Measurements from ENCODE around the gene RASA4. TPM values are rescaled to one million over a fixed set of nuclear protein-coding genes. Genes with fewer than 3 reads are reported as not detected.
"Not testable (repeated sequence)": the region's sequence is repeated elsewhere in the genome, so short reads cannot be mapped to it uniquely, and the experiment has no call there.

Gene RASA4
- total and polyA plus RNA-seq, 5 donors = 10.5 to 27.2 (median 22.6) TPM

DNA sequence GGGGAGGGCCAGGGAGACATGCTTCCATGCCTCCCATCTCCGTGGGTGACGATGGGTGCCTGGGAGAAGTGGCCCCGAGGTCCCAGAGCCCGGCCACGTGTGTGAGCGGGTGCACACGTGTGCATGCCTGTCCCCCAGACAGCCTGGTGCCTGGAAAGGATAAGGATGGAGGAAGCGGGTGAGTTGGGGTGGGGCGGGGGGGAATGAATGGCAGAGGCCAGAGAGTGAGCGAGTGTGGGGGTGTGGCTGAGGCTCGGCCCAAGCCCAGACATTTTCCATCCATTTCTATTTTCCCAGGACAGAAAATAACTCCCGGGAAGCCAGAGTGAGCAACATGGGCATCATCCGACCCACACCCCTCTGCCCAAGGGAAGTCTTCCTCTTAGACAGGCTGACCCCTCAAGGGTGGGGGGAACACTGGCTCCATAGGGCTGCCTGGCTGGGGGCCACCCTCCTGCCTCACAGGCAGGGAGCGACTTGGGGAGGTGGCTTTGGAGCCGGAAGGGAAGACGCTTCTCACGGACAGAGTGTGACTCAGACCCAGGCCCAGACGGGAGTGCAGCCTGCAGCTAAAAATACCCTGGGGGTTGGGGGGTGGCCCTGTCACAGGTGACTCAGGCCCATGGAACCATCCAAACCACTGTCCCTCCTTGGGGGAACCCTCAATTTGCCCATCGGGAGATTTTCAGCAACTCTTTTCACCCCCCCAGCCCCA is 12.0 kb downstream of the RASA4 start:
- H3K9me3 ChIP-seq (ENCODE audit: control insufficient read depth, low read length); intact Hi-C loops (cut with DNase I); H3K4me1 ChIP-seq (ENCODE audit: control insufficient read depth, insufficient read depth, low read length); H3K4me3 ChIP-seq (ENCODE audit: low read length); DNase-seq; H3K27ac ChIP-seq (ENCODE audit: low read length); H3K27me3 ChIP-seq (ENCODE audit: control insufficient read depth, insufficient read depth): not testable (repeated sequence)
- ATAC-seq = peak; percentile 68 to 84
- 25% methylated on average over 5 of the region's 19 CpGs for WGBS

DNA sequence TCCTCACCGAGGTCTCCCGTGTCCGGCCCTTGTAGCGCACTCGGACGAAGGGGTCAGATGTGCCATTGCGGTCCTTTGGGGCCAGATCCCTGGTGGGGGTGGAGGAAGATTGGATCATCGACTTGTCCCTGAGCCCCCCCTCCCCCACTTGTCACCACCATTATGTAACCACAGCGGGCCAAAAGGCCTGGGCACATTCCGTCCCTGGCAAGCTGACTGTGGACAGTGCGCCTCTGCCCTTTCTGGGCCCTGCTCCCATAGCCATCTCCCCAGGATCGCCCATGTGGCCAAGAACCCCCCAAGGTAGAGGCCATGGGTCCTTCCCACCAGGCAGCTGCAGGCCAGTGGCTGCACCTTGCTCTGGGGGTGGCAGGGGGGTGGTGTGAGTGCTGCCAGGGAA is 14.2 kb downstream of the RASA4 start:
- H3K4me3 ChIP-seq (ENCODE audit: low read length); intact Hi-C loops (cut with DNase I); DNase-seq; ATAC-seq; H3K27me3 ChIP-seq (ENCODE audit: control insufficient read depth, insufficient read depth); H3K4me1 ChIP-seq (ENCODE audit: control insufficient read depth, insufficient read depth, low read length); H3K27ac ChIP-seq (ENCODE audit: low read length); H3K9me3 ChIP-seq (ENCODE audit: control insufficient read depth, low read length): not testable (repeated sequence)
- WGBS = no CpG with 5 or more reads among the region's 12 CpGs

DNA sequence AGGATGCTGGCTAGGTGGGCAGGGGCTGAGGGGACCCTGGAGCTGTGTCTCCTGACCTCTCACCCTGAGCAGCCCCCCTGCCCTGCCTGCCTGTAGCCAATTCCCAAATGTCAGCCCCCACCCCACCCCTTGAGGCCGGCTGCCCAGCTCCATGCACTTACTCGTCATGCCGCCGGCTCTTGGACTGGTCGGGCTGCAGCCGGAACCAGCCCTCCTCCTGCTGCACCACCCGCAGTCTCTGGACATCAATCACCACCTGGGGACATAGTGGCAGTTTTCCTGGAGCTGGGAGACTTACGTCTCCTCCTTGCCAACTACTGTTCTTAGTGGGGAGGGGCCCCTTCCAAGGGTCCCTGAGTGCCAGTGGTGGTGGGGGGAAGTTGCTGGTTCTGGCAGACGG is 16.9 kb downstream of the RASA4 start:
- H3K4me1 ChIP-seq (ENCODE audit: control insufficient read depth, insufficient read depth, low read length); intact Hi-C loops (cut with DNase I); H3K27ac ChIP-seq (ENCODE audit: low read length); H3K9me3 ChIP-seq (ENCODE audit: control insufficient read depth, low read length); DNase-seq; ATAC-seq; H3K4me3 ChIP-seq (ENCODE audit: low read length); H3K27me3 ChIP-seq (ENCODE audit: control insufficient read depth, insufficient read depth): not testable (repeated sequence)
- no CpG with 5 or more reads among the region's 9 CpGs for WGBS

DNA sequence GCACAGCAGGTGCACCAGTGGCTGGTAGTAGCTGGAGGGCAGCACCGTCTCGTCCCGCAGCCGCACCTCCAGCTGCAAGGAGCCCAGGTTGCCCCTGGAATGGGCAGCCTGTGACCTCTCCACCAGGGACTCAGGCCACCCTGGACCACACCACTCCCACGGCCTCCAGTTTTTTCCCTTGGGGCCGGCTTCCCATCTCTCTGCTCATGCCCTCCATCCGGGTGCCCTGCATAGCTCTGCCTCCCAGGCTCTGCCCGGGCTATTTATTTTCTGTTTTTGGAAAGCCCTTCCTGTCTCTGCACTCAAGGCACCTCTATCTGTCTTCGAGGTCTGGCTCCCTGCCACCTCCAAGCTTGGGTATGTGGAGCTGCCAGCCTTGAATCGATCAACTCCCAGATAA is 20.5 kb downstream of the RASA4 start:
- 72% methylated on average over 4 of the region's 10 CpGs for WGBS
- peak in 1 of 3 donors; percentile 60 for DNase-seq
- H3K27me3 ChIP-seq (ENCODE audit: control insufficient read depth, insufficient read depth); H3K9me3 ChIP-seq (ENCODE audit: control insufficient read depth, low read length); ATAC-seq; intact Hi-C loops (cut with DNase I); H3K27ac ChIP-seq (ENCODE audit: low read length); H3K4me1 ChIP-seq (ENCODE audit: control insufficient read depth, insufficient read depth, low read length); H3K4me3 ChIP-seq (ENCODE audit: low read length): not testable (repeated sequence)

DNA sequence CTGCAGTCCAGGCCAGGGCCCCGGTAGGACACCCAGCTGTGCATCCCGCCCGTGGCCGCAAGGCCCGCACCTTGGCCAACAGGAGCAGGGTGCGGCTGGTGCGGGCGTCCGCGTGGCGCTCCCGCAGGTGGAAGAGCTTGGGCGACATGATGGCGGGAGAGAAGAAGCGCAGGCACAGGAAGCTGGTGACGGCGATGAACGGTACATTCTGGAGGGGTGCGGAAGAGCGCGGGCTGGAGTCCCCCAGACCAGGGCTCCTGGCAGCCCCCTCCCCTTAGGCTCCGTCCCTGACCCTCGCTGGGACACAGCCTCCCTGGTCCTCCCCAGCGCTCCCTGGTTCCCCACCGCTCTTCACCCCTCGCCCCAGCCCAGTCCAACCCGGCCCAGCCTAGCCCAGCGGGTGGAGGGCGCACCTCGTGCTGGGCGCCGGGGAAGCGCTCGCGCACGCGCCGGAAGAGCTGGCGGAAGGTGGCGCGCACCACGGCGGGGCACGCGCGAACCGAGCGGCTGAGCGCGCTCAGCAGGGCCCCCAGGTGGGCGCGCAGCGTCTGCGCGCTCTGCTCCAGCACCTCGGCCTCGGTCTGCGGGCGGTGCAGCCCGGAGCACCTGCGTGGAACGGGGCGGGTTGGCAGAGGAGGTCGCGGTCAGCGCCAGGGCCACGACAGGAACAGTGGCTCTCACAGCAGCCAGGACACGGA is 22.8 kb downstream of the RASA4 start:
- ATAC-seq = peak; percentile 38 to 44
- DNase-seq; H3K4me3 ChIP-seq (ENCODE audit: low read length); H3K27me3 ChIP-seq (ENCODE audit: control insufficient read depth, insufficient read depth); H3K4me1 ChIP-seq (ENCODE audit: control insufficient read depth, insufficient read depth, low read length); H3K9me3 ChIP-seq (ENCODE audit: control insufficient read depth, low read length); intact Hi-C loops (cut with DNase I); H3K27ac ChIP-seq (ENCODE audit: low read length): not testable (repeated sequence)
- no CpG with 5 or more reads among the region's 68 CpGs for WGBS

DNA sequence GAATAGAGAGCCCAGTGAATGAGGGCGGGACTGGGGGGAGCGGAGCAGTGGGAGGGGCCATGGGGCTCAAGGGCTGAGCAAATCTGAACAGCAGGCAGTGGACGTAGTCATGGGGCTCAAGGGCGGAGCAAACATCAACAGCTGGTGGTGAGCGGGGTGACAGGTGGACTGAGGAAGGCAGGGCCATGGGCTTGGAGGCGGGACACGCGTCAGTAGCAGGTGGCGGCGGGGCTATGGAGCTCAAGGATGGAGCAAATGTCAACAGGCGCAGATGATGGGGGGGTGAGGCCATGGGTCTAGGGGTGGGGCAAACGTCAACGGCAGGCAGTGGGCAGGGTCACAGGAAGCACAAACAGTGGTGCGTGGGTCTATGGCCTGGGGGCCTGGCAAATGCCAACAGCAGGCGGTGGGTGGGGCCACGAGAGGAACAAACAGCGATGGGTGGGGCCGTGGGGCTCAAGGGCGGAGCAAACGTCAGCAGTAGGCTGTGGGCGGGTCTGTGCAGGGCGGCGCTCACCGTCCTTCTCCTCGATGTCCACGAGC is 24.0 kb downstream of the RASA4 start:
- intact Hi-C loops (cut with DNase I); H3K4me3 ChIP-seq (ENCODE audit: low read length); H3K9me3 ChIP-seq (ENCODE audit: control insufficient read depth, low read length); H3K4me1 ChIP-seq (ENCODE audit: control insufficient read depth, insufficient read depth, low read length); H3K27me3 ChIP-seq (ENCODE audit: control insufficient read depth, insufficient read depth); H3K27ac ChIP-seq (ENCODE audit: low read length): not testable (repeated sequence)
- ATAC-seq (peak; percentile 86 to 88), DNase-seq (peak; percentile 14 to 77 (median 57))
- WGBS = 30% methylated on average over 6 of the region's 26 CpGs

DNA sequence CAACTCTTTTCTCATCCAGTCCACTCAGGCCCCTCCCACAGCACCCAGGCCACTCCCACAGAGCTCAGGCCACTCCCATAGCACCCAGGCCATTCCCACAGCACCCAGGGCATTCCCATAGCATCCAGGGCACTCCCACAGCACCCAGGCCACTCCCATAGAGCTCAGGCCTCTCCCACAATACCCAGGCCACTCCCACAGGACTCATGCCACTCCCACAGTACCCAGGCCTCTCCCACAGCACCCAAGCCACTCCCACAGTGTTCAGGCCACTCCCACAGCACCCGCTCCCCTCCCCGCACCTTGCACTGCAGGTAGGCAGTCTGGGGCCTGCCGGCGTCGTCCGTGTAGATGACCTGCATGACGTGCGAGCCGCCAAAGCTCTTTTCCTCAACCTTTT is 26.7 kb downstream of the RASA4 start:
- WGBS = no CpG with 5 or more reads among the region's 9 CpGs
- intact Hi-C loops (cut with DNase I); DNase-seq; H3K27ac ChIP-seq (ENCODE audit: low read length); H3K4me3 ChIP-seq (ENCODE audit: low read length); H3K27me3 ChIP-seq (ENCODE audit: control insufficient read depth, insufficient read depth); H3K9me3 ChIP-seq (ENCODE audit: control insufficient read depth, low read length); H3K4me1 ChIP-seq (ENCODE audit: control insufficient read depth, insufficient read depth, low read length): not testable (repeated sequence)
- peak; percentile 38 to 69 for ATAC-seq

DNA sequence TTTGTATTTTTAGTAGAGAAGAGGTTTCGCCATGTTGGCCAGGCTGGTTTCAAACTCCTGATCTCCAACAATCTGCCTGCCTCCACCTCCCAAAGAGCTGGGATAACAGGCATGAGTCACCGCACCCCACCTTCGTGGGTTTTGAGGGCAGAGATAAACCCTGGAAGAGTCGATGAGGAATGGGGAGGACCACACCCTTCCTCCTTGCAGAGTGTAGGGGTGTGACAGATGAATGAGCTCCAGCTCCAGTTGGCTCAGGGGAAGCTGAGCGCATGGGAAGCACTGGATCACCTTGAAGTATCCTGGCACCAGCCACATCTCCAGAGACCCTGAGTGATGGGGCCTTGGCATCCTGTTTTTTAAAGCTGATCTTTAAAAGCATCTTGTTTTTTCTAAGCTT is 33.1 kb downstream of the RASA4 start:
- H3K27ac ChIP-seq (ENCODE audit: low read length) = not testable (repeated sequence)
- WGBS = no CpG with 5 or more reads among the region's 5 CpGs

DNA sequence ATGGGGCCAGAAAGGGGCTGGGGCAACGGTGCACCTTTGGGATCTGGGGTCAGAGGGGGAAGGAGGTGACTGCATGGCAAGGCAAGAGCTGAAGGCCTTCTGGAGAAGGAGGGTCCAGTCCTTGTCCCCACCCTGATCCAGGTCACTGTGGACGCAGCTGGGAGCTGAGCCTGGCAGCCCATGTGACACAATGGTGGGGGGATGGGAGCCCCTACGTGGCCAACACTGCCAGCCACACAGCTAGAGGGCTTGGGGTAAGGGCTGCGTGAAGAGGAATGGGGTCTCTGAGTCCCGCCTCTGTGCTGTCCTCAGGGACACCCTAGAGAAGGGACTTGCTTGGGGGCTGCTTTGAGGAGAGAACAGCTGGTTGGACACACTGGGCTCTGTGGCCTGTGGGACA is 34.8 kb downstream of the RASA4 start:
- H3K4me1 ChIP-seq (ENCODE audit: control insufficient read depth, insufficient read depth, low read length); DNase-seq; H3K27ac ChIP-seq (ENCODE audit: low read length); H3K4me3 ChIP-seq (ENCODE audit: low read length); ATAC-seq; H3K27me3 ChIP-seq (ENCODE audit: control insufficient read depth, insufficient read depth); intact Hi-C loops (cut with DNase I); H3K9me3 ChIP-seq (ENCODE audit: control insufficient read depth, low read length): not testable (repeated sequence)
- no CpG with 5 or more reads among the region's 5 CpGs for WGBS

More for the DNA sequence above, 33.1 kb downstream of the RASA4 start:
- H3K4me1 ChIP-seq (ENCODE audit: control insufficient read depth, insufficient read depth, low read length); intact Hi-C loops (cut with DNase I); H3K9me3 ChIP-seq (ENCODE audit: control insufficient read depth, low read length); H3K4me3 ChIP-seq (ENCODE audit: low read length); H3K27me3 ChIP-seq (ENCODE audit: control insufficient read depth, insufficient read depth); DNase-seq: not testable (repeated sequence)
- ATAC-seq = peak in 1 of 2 donors; percentile 40

DNA sequence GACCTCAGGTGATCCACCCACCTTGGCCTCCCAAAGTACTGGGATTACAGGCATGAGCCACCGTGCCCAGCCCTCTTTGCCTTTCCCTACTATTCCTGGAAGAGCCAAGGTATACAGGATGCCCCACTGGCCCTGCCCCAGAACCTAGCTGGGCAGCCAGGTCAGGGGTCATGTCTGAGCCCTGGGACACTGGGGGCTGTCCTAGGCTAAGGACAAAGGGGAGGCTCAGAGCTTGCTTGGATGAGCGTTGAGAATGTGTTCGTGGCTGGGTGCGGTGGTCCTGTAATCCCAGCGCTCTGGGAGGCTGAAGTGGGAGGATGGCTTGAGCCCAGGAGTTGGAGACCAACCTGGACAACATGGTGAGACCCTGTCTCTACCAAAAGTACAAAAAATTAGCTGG is 38.1 kb downstream of the RASA4 start:
- H3K4me1 ChIP-seq (ENCODE audit: control insufficient read depth, insufficient read depth, low read length); H3K27ac ChIP-seq (ENCODE audit: low read length); H3K4me3 ChIP-seq (ENCODE audit: low read length); H3K27me3 ChIP-seq (ENCODE audit: control insufficient read depth, insufficient read depth); H3K9me3 ChIP-seq (ENCODE audit: control insufficient read depth, low read length); intact Hi-C loops (cut with DNase I): not testable (repeated sequence)
- DNase-seq (peak in 2 of 3 donors; percentile 16 to 22), ATAC-seq (peak; percentile 5 to 32)
- WGBS = 76% methylated on average over 5 of the region's 5 CpGs

All from right cardiac atrium (tissue), 5 donors.